Psoas muscle (tissue), 8 donors: ENCODE measurements around the gene S100A13. TPM values are rescaled to one million over a fixed set of nuclear protein-coding genes. Genes with fewer than 3 reads are reported as not detected.

ENCODE experiments used
- ATAC-seq, 4 donors: fragments of 200-7000 bp; cut with Tn5 transposase; one replicate each; pipeline ENCODE4 v1.9.1; 2020; ENCODE audit warnings: moderate library complexity in 3 of 4, mild to moderate bottlenecking in 2 of 4
- DNase-seq, 2 donors: peaks; one replicate each; pipeline ENCODE4 v3.0.0-alpha.2; 2020
- H3K27ac ChIP-seq: fragments of 200-600 bp; one replicate; pipeline ENCODE4 v1.8.0; 2022
- H3K27me3 ChIP-seq, 3 donors: fragments of 200-600 bp in 1 of 3; one replicate each; pipeline versions ENCODE4 v1.6.1 to v1.8.0; 2013 to 2022; ENCODE audit warnings: low read length in 2 of 3, mild to moderate bottlenecking in 2 of 3, moderate library complexity in 1 of 3; ENCODE audit not compliant: insufficient read depth in 3 of 3
- H3K36me3 ChIP-seq, 2 donors: fragments of 200-600 bp in 1 of 2; one replicate each; pipeline versions ENCODE4 v1.6.1 to v1.8.0; 2013 to 2022; ENCODE audit warnings: low read depth in 1 of 2, mild to moderate bottlenecking in 1 of 2, moderate library complexity in 1 of 2; ENCODE audit not compliant: insufficient read depth in 1 of 2
- H3K4me1 ChIP-seq: fragments of 200-600 bp; one replicate; pipeline ENCODE4 v1.8.0; 2022
- H3K4me3 ChIP-seq: fragments of 200-600 bp; one replicate; pipeline ENCODE4 v1.8.0; 2022; ENCODE audit warnings: mild to moderate bottlenecking
- H3K9me3 ChIP-seq: fragments of 200-600 bp; one replicate; pipeline ENCODE4 v1.8.0; 2022
- CTCF ChIP-seq: fragments of 200-600 bp; IDR thresholded peaks from one replicate; pipeline ENCODE4 v1.8.0; 2022; ENCODE audit warnings: antibody characterized with exemption
- WGBS, 3 donors: extraction: QIAGEN DNeasy Blood & Tissue Kit; methylation state at CpG; one replicate each; pipeline versions ENCODE4 v1.1.6 to v1.1.7; 2013; 5-methylcytosine and 5-hydroxymethylcytosine counted together
- intact Hi-C, 2 donors: fragments of 100-400 bp; cut with DNase I; formaldehyde crosslinking; loops; one replicate each; pipeline versions ENCODE4 v1.11.0 to v1.14.2; 2022
- polyA plus RNA-seq, 3 donors: library from polyadenylated mRNA; stranded (reverse); fragments of 200-250 nt; gene quantifications; one replicate each; pipeline ENCODE4 v1.2.3, GENCODE V29; 2013
- total RNA-seq, 4 donors: library from RNA; stranded (reverse); fragmentation: NEBNext Ultra II Directional in 2 of 4; extraction: Animal tissue kit (Norgen Biotek cat#: 25700) in 2 of 4; gene quantifications; one replicate each; pipeline versions ENCODE4 v1.2.1 to v1.2.4, GENCODE V29; 2021 to 2023
- donor health status: healthy with polysubstance abuse.
- donor health status: DM: no; HTN: no; CAD: no; lungs with moderate emphysema.
- donor health status: Bipolar disorder and iron deficiency.
- donor health status: healthy.
- donor health status: DM: yes; HTN: yes; CAD: no.
- donor health status: DM: no; HTN: no; CAD: no.
- donor health status: DM: no; HTN: no; CAD: no.
- donor health status: DM: yes; HTN: yes; CAD: no.

S100A13 gene
- total and polyA plus RNA-seq, 7 donors = 72.4 to 199 (median 113) TPM

GRCh38 chr1:153633754-153634665 lies 6.7 kb upstream of the S100A13 start, which contains the start of gene CHTOP:
CHTOP (plus strand) TSS chr1:153634066; CDS start chr1:153636589, 2,523 bp downstream.
- intact Hi-C loops = no loop called here
- Histone ChIP-seq H3K27me3 (no peaks in the 10 kb centered on the region), H3K4me3 (peak within 1 kb of the TSS; percentile 99), H3K9me3 (no peaks in the 10 kb centered on the region), H3K4me1 (peaks cover 61% of the 10 kb centered on the region), H3K36me3 (peaks cover 10 to 52% of the 10 kb centered on the region in 2 donors), H3K27ac (peak within 1 kb of the TSS; percentile 100)
- DNase-seq (peak; percentile 96 to 98), ATAC-seq (peak; percentile 83 to 92 (median 87))
- 1 to 2% (median 1%) methylated on average over 65 of the region's 65 CpGs for WGBS, 3 donors
- no peak for TF ChIP-seq CTCF

GRCh38 chr1:153633161-153633753 lies 6.0 kb upstream of the S100A13 start:
- H3K36me3 ChIP-seq = peaks cover 7 to 44% of the 10 kb centered on the region in 2 donors
- 20 to 41% (median 20%) methylated on average over 18 of the region's 18 CpGs for WGBS, 3 donors
- peak overlapping the region; percentile 99 for H3K4me3 ChIP-seq
- ATAC-seq (peak; percentile 5 to 34 (median 20)), DNase-seq (no peak)
- H3K9me3 ChIP-seq = no peaks in the 10 kb centered on the region
- peaks cover 53% of the 10 kb centered on the region for H3K4me1 ChIP-seq
- peak overlapping the region; percentile 100 for H3K27ac ChIP-seq
- intact Hi-C loops = no loop called here
- TF ChIP-seq CTCF = no peak
- no peaks in the 10 kb centered on the region for H3K27me3 ChIP-seq

GRCh38 chr1:153631047-153632022 lies 4.0 kb upstream of the S100A13 start:
- peak overlapping the region; percentile 100 for H3K27ac ChIP-seq
- intact Hi-C loops = no loop called here

More at GRCh38 chr1:153631047-153632022, 4.0 kb upstream of the S100A13 start:
- 69 to 83% (median 70%) methylated on average over 10 of the region's 10 CpGs for WGBS, 3 donors
- ATAC-seq (no peak), DNase-seq (no peak)
- H3K27me3 ChIP-seq = no peaks in the 10 kb centered on the region
- peak overlapping the region; percentile 66 for H3K4me3 ChIP-seq
- H3K9me3 ChIP-seq = no peaks in the 10 kb centered on the region
- peaks cover under 1 to 25% of the 10 kb centered on the region in 2 donors for H3K36me3 ChIP-seq
- H3K4me1 ChIP-seq = peaks cover 46% of the 10 kb centered on the region
- no peak for TF ChIP-seq CTCF
